Measurements from ENCODE around the gene SLIT1. TPM values are rescaled to one million over a fixed set of nuclear protein-coding genes. Genes with fewer than 3 reads are reported as not detected.
A peak's percentile ranks its signal among the peaks of the same experiment; 100 is the strongest.

Gene SLIT1
- total RNA-seq, 1 experiment from 2014 or later, result 0.41 TPM

DNA sequence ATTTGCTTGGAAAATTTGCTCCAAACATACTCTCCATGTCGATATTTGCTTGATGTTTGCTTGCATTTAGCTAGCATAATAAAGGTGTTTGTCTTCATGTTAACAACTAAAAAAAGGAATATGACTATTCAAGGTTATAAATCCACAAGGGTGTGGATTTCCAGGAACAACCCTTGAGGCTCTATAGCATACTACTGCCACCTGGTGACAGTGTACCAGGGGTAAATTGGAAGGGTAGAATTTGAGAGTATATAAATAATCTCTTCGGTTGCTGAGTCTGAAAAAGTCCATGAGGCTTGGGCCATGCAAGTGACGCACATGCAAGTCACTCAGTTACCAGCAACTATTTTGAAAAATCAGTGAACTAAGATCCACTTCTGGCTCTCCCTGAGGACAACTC is 68.4 kb downstream of the SLIT1 start:
- BruUV-seq (replicated peaks), result no TSS peak
- ChIA-PET POLR2A (no interaction called here), CTCF (interaction anchor here (2.3 kb wide), 1 partner anchor 44 kb away, joined by 18 read pairs; no protein-coding TSS in a partner anchor)
- Histone ChIP-seq H3K9me3 (no peaks in the 10 kb centered on the region), H3K27me3 (replicated peaks; ENCODE audit: control insufficient read depth, insufficient read depth, low read length) (no peaks in the 10 kb centered on the region; the same call in 1 of the 2 replicates), H3K4me1 (no peaks in the 10 kb centered on the region), H3K4me3 (ENCODE audit: low read depth, low read length) (no peak overlapping the region), H3K36me3 (ENCODE audit: control insufficient read depth, insufficient read depth, low read length) (no peaks in the 10 kb centered on the region)
- H3K4me1 Mint-ChIP-seq (ENCODE audit: low read depth, unreplicated experiment), result no peaks in the 10 kb centered on the region
- intact Hi-C loops (cut with micrococcal nuclease; ENCODE audit: unreplicated experiment), result loop anchor here (1.0 kb wide), 1 partner anchor 44 kb away; no protein-coding TSS in a partner anchor
- no peaks in the 10 kb centered on the region for H3K36me3 Mint-ChIP-seq (ENCODE audit: insufficient read depth, unreplicated experiment)
- H3K27me3 Mint-ChIP-seq (ENCODE audit: insufficient read depth, unreplicated experiment), result peaks cover 19% of the 10 kb centered on the region
- H3K4me3 Mint-ChIP-seq (ENCODE audit: unreplicated experiment), result no peak overlapping the region
- H3K27ac Mint-ChIP-seq (ENCODE audit: unreplicated experiment), result no peak overlapping the region
- TF ChIP-seq, protein P1, sequence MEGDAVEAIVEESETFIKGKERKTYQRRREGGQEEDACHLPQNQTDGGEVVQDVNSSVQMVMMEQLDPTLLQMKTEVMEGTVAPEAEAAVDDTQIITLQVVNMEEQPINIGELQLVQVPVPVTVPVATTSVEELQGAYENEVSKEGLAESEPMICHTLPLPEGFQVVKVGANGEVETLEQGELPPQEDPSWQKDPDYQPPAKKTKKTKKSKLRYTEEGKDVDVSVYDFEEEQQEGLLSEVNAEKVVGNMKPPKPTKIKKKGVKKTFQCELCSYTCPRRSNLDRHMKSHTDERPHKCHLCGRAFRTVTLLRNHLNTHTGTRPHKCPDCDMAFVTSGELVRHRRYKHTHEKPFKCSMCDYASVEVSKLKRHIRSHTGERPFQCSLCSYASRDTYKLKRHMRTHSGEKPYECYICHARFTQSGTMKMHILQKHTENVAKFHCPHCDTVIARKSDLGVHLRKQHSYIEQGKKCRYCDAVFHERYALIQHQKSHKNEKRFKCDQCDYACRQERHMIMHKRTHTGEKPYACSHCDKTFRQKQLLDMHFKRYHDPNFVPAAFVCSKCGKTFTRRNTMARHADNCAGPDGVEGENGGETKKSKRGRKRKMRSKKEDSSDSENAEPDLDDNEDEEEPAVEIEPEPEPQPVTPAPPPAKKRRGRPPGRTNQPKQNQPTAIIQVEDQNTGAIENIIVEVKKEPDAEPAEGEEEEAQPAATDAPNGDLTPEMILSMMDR (IDR thresholded peaks at IDR 0.05; ENCODE audit: insufficient read depth in 1 of 2, low read depth in 1 of 2, low read length in 1 of 2, severe bottlenecking in 1 of 2, unreplicated experiment in 1 of 2), result peak; percentile 31 to 32
- peak in 1 of 2 experiments; percentile 29 for DNase-seq
- H3K9me3 Mint-ChIP-seq (ENCODE audit: unreplicated experiment), result no peaks in the 10 kb centered on the region

DNA sequence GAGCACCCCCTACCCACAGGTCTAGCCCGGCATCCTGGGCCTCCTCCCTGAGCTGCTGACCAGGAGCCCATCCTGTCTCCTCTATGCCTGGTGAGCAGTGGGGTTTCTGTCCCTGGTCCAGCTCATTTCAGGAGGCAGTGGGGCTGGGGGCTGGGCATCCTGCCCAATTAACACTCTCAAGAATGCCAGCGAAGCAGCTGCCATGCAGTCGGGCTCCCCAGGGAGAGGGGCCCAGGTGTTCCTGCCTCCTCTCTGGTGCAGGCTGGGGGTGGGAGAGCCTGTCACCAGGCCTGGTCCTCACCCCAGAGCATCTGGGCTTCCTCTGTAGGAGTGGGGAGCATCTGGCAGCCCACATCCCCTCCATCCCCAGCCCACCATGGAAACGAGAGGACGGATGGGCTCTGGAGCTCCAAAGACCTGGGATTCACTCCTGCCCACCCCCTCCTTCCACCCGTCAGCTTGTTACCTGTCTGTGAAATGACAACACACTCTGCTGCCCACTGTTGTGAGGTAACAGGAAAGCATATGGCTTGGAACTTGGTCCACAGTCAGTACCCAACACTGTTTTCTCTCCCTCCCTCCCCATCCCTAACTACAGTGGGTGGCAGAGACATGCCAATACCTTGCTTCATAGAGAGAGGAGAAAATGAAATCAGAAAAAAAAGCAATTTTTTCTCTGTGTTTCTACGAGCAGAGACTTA is 69.1 kb downstream of the SLIT1 start:
- no peaks in the 10 kb centered on the region for H3K36me3 Mint-ChIP-seq (ENCODE audit: insufficient read depth, unreplicated experiment)
- H3K4me3 ChIP-seq (ENCODE audit: low read depth, low read length), result no peak overlapping the region
- intact Hi-C loops (cut with micrococcal nuclease; ENCODE audit: unreplicated experiment), result loop anchor here (1.0 kb wide), 1 partner anchor 43 kb away; no protein-coding TSS in a partner anchor
- H3K27ac Mint-ChIP-seq (ENCODE audit: unreplicated experiment), result no peak overlapping the region
- no peaks in the 10 kb centered on the region for H3K36me3 ChIP-seq (ENCODE audit: control insufficient read depth, insufficient read depth, low read length)
- H3K4me3 Mint-ChIP-seq (ENCODE audit: unreplicated experiment), result no peak overlapping the region
- DNase-seq, result no peak
- POLR2A ChIA-PET, result no interaction called here
- H3K4me1 Mint-ChIP-seq (ENCODE audit: low read depth, unreplicated experiment), result no peaks in the 10 kb centered on the region
- BruUV-seq (replicated peaks), result no TSS peak
- H3K27me3 Mint-ChIP-seq (ENCODE audit: insufficient read depth, unreplicated experiment), result peaks cover 20% of the 10 kb centered on the region
- TF ChIP-seq, protein P1 (IDR thresholded peaks at IDR 0.05; ENCODE audit: insufficient read depth in 1 of 2, low read depth in 1 of 2, low read length in 1 of 2, severe bottlenecking in 1 of 2, unreplicated experiment in 1 of 2), result no peak
- CTCF ChIA-PET, result interaction anchor here (2.3 kb wide), 1 partner anchor 44 kb away, joined by 18 read pairs; no protein-coding TSS in a partner anchor
- H3K9me3 Mint-ChIP-seq (ENCODE audit: unreplicated experiment), result no peaks in the 10 kb centered on the region
- no peaks in the 10 kb centered on the region for H3K9me3 ChIP-seq
- H3K4me1 ChIP-seq, result no peaks in the 10 kb centered on the region
- peaks cover 3% of the 10 kb centered on the region; the same call in 1 of the 2 replicates for H3K27me3 ChIP-seq (replicated peaks; ENCODE audit: control insufficient read depth, insufficient read depth, low read length)

DNA sequence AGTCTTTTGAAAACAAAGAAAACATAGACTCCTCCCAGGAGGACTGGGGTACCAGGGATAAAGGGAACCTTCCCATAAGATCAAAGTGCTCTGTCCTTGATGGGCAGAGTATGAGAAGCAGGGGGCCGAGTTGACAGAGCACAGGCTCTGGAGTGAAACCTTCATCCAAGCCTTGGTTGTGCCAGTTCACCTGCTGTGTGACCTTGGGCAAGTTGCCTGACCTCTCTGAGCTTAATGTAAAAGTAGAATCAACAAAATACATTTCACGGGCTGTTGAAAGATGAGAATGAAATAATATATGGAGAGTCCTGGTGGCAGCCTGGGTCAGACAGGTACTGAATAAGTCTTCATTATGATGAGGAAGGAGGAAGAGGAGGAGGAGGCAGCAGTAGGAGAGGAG is 69.9 kb downstream of the SLIT1 start:
- Mint-ChIP-seq H3K4me3 (ENCODE audit: unreplicated experiment) (no peak overlapping the region), H3K27me3 (ENCODE audit: insufficient read depth, unreplicated experiment) (peaks cover 14% of the 10 kb centered on the region), H3K9me3 (ENCODE audit: unreplicated experiment) (no peaks in the 10 kb centered on the region), H3K27ac (ENCODE audit: unreplicated experiment) (no peak overlapping the region), H3K36me3 (ENCODE audit: insufficient read depth, unreplicated experiment) (no peaks in the 10 kb centered on the region), H3K4me1 (ENCODE audit: low read depth, unreplicated experiment) (no peaks in the 10 kb centered on the region)
- CTCF ChIA-PET, result interaction anchor here (2.3 kb wide), 1 partner anchor 43 kb away, joined by 18 read pairs; no protein-coding TSS in a partner anchor
- Histone ChIP-seq H3K4me3 (ENCODE audit: low read depth, low read length) (no peak overlapping the region), H3K36me3 (ENCODE audit: control insufficient read depth, insufficient read depth, low read length) (no peaks in the 10 kb centered on the region), H3K9me3 (no peaks in the 10 kb centered on the region), H3K27me3 (replicated peaks; ENCODE audit: control insufficient read depth, insufficient read depth, low read length) (peaks cover 3% of the 10 kb centered on the region; the same call in 1 of the 2 replicates), H3K4me1 (no peaks in the 10 kb centered on the region)
- intact Hi-C loops (cut with micrococcal nuclease; ENCODE audit: unreplicated experiment), result no loop called here
- POLR2A ChIA-PET, result no interaction called here
- no peak for DNase-seq
- no TSS peak for BruUV-seq (replicated peaks)
- TF ChIP-seq, protein P1 (IDR thresholded peaks at IDR 0.05; ENCODE audit: insufficient read depth in 1 of 2, low read depth in 1 of 2, low read length in 1 of 2, severe bottlenecking in 1 of 2, unreplicated experiment in 1 of 2), result no peak

Measured in Caco-2 (cell line).